Measurements from ENCODE around the gene CAPZA1.
"Not testable (repeated sequence)": the region's sequence is repeated elsewhere in the genome, so short reads cannot be mapped to it uniquely, and the experiment has no call there.

Gene CAPZA1

DNA sequence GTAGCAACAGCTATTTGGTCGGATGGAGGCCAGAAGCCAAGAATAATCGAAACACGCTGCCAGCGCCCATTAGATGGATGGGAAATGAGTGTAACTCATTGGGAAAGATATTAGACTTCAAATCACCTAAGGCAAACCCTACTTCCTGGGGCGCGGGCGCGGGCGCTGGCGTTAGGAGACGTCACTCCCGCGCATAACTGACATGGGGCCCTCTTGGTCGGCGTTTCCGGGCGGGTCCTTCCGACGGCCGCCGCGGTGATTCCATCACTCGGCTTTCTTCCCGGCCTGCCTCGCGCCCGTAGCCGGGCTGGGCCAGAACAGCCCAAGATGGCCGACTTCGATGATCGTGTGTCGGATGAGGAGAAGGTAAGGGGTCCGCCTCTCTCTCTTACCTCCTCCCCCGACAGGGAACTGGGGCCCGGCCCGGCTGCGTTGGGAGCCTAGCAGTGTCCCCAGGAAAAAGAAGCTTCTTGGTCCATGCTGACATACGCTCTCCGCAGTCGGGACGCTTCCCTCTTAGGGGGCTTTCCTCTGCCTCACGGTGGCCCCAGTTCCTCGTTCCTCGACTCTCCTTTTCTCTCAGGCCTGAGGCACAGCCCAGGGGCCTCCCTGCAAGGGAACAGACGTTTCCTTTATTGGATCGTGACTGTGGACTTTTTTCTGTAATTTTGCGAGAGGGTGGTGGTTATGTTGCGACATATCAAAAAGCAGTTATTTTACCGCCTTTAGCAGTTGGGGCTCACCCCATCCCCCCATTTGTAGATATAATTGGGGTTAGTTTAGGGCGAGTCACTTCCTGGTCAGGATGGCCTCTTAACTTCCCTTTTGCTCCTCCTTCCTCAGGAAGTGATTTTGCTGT lies at the start of gene CAPZA1:
TSS of gene CAPZA1 (plus strand) at position 315 of the 859 bp plus-strand sequence. CDS start at position 328, 13 bp downstream.
- peak; percentile 78 to 85 (median 84) for DNase-seq (ENCODE audit: low read depth in 2 of 3, low spot score in 1 of 3)

DNA sequence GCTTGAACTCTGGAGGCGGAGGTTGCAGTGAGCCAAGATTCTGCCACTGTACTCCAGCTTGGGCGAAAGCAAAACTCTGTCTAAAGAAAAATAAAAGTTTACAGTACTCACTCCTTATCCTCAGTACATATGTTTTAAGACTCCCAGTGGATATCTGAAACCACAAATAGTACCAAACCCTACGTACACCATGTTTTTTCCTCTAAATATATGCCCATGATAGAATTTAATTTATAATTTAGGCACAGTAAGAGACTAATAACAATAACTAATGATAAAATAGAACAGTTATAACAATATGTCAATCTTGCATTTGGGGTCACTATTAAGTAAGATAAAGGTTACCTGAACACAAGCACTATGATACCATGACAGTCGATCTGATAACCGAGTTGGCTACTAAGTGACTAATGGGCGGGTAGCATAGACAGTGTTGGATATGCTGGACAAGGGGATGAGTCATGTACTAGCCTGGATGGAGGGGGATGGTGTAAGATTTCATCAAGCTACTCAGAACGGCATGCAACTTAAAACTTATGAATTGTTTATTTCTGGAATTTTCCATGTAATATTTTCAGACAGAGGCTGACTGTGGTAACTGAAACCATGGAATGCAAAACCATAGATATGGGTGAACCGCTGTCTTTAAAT lies 44.4 kb upstream of the CAPZA1 start:
- no peak for DNase-seq (ENCODE audit: low read depth in 2 of 3, low spot score in 1 of 3)

DNA sequence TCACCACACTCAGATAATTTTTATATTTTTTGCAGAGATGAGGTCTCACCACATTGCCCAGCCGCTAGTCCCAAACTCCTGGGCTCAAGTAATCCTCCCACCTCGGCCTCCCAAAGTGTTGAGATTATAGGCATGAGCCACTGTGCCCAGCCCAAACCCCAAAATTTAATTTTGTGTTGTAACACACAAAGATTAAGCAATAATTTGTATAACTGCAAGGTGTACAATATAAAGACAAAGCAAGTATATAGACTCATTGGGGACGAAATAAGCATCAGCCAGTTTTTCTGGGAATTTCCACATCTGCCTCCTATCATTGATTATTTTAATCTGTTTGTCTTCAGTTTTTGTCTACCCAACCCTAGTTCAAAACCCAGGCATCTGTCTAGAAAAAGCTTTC lies 43.4 kb upstream of the CAPZA1 start:
- DNase-seq (ENCODE audit: low read depth in 2 of 3, low spot score in 1 of 3) = no peak

DNA sequence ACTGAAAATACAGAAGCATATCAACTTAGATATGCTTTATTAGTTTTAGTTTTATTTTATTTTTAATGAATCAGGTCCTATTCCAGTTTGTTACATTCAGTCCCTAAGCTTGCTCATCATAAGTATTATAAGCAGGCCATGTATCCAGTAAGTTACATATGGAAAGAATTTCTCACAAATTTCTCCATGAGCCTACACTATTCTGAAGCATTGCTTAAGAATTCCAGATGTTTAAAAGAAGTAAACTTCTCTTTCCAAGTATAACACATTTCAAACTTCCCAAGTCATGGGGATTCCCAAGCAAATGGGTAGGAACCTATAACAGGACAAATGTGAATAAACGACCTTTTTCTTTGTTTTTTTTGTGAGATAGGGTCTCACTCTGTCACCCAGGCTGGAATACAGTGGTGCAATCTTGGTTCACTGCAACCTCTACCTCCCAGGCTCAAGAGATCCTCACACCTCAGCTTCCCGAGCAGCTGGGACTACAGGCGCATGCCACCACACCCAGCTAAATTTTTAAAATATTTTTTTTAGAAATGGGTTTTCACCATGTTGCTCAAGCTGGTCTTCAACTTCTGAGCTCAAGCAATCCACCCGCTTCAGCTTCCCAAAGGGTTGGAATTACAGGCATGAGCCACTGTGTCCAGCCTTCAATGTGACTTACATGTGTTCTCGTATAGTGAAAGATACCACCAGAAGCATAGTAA lies 39.7 kb upstream of the CAPZA1 start:
- DNase-seq (ENCODE audit: low read depth in 2 of 3, low spot score in 1 of 3) = no peak

DNA sequence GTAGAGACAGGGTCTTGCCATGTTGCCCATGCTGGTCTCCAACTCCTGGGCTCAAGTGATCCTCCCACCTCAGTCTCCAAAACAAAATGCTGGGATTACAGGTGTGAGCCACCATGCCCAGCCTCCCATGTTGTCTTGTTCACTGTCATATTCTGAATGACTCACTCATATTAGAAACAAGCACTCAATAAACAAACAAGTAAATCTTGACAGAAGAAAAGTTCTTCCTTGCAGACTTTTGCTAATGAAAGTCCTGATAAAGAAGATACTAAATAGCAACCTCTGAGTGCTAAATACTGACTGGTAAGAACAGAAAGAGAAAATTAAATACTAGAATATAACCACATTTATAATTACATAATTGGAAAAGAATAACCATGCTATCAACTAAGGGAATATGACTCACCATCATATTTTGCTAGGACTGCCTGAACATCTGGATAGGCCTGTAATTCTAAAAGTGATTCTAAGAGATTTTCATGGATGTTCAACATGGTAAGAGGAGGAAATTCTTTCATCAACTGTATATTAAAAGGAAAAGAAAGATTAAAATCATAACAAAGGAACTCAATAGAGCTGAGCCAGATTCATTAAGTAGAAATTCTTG lies 37.9 kb upstream of the CAPZA1 start:
- DNase-seq (ENCODE audit: low read depth in 2 of 3, low spot score in 1 of 3) = no peak

DNA sequence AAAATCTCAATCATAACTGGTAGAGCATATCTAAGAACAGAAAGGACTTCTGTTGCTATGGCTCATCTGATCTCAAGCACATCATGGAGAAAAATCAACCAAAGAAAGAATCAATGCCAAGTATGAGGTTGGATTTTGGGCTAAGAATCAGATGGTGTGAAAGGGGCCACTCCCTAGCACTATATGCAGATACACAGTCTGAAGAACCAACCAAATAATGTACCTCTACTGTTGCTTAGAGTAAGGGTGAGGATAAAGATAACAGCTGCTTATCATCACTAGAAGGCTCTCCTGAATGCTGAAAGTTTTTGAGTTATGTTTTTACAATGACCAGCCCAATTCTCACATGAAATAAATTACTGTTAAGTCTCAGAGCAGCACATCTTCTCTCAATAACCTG lies 36.3 kb upstream of the CAPZA1 start:
- no peak for DNase-seq (ENCODE audit: low read depth in 2 of 3, low spot score in 1 of 3)

DNA sequence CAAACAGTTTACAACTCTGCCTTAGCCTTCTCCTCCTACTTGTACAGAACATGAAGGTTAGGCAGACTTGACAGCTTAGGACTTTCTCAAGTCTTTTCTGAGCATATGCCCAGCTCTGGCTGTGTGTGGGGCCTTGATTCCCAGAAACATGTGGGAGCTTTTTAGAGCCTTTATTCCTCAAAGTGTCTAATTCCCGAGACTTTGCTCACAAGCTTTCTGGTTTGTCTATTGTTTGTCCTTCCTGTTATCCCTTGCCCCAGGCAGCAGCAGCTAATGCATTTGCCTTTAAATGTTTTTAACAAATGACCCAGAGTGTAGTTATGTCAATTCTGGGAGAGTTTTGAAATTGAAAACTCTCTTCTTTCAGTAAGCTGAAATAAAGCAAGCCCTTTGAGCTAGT lies 29.9 kb upstream of the CAPZA1 start:
- DNase-seq (ENCODE audit: low read depth in 2 of 3, low spot score in 1 of 3) = no peak

DNA sequence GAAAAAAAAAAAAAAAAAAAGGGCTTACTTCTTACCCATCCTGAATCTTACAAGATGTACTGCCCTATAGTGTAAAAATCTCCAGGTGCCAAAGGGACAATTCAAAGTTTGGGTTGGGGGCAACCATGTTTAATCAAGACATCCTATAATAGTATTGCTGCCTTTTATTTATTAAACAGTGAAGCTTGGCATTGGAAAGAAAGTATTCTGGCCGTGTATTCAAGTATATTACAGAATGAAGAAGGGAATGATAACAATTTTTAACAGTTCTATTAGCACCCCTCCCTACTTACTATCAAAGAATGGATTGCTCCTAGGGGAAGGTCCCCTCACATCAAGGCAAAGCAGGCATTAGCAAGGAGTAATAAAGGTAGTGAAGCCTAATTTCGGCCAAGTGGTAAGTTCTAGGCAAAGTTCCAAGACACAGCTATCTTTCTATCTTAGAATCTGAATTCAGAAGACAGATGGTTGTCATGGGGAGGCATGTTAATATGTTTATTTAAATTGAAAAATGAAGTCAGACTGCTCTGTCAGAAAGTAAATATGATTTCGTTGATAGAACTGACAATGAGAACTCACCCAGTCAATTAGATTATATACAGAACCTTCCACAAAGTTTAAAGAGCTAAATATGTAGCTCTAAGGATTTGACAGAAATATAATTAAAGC lies 25.3 kb upstream of the CAPZA1 start:
- no peak for DNase-seq (ENCODE audit: low read depth in 2 of 3, low spot score in 1 of 3)

DNA sequence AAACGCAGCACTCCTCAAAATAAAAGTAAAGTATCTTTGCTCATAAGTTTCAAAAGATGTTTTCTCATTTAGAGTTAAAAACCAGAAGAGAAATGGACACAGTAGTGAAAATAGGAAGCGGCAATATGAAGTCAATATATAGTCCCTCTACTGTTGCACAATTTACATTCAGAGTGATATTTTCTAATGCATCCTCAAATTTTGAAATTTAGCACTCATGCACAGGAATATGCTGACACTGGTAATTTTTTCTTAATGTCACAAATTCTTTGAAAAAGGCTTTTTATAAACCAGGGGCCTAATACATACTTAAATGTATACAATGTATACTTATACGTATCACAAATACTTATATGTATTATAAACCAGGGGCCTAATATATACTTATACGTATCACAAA lies 20.2 kb upstream of the CAPZA1 start:
- no peak for DNase-seq (ENCODE audit: low read depth in 2 of 3, low spot score in 1 of 3)

DNA sequence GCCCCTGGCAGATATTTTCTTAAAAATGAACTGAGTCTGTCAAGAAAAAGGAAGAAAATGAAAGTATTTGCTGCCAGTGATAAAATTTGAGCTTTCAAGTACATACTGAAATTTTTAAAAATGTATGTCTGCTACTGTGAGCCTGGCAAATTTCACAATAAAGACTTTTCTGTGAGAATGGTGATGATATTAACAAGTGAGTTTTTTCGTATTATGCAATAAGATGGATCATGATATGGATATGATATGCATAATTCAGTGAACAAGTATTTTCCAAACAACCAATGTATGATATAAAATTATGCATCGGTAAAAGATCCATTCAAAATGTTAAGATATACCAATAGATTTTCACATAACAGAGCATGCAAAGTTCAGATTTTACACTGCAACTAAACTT lies 16.6 kb upstream of the CAPZA1 start:
- no peak for DNase-seq (ENCODE audit: low read depth in 2 of 3, low spot score in 1 of 3)

DNA sequence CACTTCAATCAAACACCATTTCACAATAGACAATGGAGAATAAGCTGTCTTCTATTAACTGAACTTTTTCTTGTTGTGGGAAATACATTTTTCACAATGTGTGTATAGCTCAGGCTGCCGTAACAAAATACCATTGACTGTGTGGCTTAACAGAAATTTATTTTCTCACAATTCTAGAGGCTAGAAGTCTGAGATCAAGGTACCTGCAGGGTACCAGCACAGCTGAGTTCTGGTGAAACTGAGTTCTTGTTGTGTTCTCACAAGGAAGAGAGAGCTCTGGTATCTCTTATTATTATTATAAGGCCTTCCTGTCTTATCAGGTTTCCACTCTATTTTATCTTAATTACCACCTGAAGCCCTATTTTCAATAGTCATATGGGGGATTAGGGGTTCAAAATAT lies 16.1 kb upstream of the CAPZA1 start:
- no peak for DNase-seq (ENCODE audit: low read depth in 2 of 3, low spot score in 1 of 3)

DNA sequence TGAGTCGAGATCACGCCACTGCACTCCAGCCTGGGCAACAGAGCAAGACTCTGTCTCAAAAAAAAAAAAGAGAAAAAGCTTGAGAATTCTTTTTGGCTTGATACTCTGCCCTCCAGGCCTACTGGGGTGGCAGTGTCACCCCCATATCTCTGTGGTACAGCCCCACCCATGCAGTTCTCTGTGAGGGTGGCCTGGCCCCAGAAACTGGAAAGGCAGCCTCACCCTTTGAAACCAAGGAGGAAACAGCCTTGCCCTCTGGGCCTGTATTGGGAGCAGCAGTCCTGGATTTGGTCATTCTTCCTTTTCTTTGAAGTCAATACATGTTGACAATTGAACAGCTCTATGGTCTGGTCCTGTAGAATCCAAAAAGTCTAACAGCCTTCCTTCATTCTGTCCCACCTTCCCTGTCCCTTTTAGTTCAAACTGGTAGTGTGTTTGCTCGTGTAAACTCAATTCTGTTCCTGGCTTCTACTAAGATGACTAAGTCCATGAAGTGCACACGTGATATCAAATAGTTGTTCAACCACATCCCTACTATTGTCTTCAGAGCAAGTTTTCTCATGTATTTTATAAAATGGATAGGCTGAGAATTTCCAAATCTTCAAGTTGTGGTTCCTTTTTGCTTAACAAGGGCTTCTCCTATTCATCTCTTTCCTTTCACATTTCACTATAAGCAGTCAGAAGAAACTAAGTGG lies 13.9 kb upstream of the CAPZA1 start:
- no peak for DNase-seq (ENCODE audit: low read depth in 2 of 3, low spot score in 1 of 3)

DNA sequence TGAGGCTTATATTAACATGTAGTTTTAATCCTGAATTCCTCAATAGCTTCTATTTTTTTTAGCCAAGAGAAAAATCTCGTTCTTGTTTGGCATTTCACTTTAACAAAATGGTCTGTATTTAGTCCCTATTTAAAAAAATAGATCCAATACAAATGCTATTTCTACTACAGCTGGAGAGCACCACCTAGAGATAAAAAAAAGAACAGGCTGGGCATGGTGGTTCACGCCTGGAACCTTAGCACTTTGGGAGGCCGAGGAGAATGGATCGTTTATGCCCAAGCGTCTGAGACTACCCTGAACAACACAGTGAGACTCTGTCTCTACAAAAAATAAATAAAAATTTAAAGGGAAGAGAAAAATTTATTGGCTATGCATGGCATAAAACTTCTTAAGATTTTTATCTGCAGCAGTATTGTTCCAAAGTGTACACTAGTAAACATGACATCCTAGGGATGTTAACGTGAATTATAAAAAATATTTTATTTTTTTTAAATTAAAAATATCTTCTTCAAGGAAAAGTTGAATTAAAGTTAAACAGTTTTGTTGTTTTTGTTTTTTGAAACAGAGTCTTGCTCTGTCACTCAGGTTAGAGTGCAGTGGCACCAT lies 5.1 kb upstream of the CAPZA1 start:
- no peak for DNase-seq (ENCODE audit: low read depth in 2 of 3, low spot score in 1 of 3)

DNA sequence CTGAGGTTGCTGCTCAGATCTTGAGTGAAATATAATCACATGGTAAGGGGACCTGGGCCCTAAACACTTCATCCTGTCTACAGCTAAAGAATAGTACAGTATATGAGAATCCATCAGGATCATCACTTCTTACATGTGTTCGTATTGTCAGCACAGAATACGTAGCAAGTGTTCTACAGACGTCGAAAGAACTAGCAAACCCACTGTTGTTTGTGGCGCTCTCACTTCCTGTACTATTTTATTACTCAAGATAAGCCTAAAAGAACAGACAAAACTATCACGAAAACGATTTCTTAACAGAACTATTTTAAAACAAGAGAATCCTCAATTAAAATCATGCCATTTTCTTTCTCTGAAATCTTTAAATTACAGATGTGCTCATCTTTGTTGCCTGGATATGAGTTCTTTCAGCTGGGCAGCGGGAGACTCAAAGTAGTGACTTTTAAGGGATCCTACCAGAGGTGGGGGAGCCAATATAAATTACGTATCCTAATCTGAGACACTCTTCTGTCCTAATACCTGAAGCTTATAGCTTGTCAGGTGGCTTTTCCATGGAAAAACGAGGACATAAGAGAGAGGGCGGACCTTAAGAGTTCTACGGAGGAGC lies 1.4 kb upstream of the CAPZA1 start:
- peak in 1 of 3 donors; percentile 16 for DNase-seq (ENCODE audit: low read depth in 2 of 3, low spot score in 1 of 3)

DNA sequence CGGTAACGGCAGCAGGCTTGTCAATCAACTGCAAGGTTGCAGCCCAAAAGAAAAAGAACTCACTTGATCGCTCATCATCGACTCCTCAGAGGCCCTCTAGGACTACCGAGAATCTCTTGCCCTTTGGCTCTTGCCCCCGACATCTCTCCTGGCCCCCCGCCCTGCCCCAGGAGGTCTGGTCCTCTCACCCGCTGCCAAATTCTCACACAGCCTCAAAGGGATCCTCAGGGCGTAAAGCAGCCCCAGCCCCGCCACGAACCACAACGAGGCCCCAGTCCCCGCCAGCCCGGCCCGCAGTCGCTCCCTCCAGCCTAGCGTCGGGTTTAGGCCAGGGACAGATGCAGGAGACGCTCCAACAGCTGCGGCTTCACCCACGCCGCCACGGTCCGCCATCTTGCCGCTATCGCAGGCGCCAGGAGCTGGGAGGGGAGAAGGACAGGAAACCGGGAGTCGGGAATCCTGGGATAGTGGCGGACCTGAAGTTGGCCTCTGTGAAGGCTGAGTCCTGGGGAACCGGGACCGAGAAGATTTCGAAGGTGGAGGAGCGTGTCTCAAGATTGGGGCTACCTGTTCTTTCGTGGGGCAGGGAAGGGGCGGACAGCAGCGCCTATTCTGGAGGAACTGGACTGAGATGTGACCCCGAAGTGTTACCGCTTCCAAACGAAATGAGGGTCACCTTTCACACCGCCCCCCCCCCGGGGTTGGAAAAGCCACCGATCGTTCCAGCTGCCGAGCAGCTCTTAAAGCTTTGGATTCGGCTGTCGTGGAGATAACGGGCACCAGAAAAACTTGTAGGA lies 713 bp upstream of the CAPZA1 start, which contains the start of gene ST7L:
TSS of gene ST7L (minus strand) at position 421 of the 797 bp plus-strand sequence. CDS start at position 393, 28 bp downstream.
- peak; percentile 29 to 47 (median 36) for DNase-seq (ENCODE audit: low read depth in 2 of 3, low spot score in 1 of 3)

DNA sequence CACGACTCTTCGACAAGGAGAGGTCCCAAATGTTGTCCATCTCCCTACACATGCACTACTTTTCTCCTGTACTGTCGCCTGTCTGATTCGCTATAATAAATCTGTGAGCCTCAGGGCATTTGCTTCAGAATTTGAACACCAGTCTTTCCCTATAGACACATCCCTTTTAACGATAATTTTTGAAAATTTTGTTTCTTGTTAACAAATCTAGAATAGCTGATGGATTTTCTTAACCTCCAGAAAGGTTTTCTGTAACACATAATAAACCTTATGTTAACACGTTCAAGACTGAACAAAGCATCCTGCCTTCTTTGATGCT lies 704 bp downstream of the CAPZA1 start:
- no peak for DNase-seq (ENCODE audit: low read depth in 2 of 3, low spot score in 1 of 3)

DNA sequence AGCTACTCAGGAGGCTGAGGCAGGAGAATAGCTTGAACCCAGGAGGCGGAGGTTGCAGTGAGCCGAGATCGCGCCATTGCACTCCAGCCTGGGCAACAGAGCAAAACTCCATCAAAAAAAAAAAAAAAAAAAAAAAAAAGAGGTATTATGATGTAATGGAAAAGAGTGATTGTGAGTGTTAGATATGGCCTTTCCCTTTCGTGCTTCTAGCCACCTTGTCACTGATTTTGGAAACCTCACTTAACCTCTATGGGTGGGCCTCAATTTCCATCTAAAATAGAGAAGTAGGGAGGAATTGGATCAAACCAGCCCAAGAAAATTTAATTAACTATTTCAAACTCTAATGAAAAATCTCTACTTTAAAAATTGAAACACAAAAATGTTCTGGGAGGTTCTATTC lies 4.9 kb downstream of the CAPZA1 start:
- not testable (repeated sequence) for DNase-seq (ENCODE audit: low read depth in 2 of 3, low spot score in 1 of 3)

DNA sequence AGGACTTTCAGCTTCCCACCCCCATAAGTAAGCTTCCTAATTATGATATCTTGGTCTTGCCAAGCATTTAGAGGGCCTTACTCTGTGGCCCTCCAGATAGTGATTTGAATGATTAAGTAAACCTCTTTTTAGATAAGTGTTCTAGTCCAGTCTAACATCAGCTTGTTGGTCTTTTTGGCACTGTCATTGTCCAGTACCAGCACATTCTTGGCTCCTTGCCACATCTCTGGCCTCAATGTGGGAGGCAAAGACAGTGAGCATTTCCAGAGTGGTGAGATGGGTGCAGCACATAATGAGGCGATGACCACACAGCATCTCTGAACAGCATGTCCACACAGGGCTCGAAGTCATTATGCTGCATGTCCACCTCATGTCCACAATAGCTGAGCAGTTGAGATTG lies 6.1 kb downstream of the CAPZA1 start:
- no peak for DNase-seq (ENCODE audit: low read depth in 2 of 3, low spot score in 1 of 3)

DNA sequence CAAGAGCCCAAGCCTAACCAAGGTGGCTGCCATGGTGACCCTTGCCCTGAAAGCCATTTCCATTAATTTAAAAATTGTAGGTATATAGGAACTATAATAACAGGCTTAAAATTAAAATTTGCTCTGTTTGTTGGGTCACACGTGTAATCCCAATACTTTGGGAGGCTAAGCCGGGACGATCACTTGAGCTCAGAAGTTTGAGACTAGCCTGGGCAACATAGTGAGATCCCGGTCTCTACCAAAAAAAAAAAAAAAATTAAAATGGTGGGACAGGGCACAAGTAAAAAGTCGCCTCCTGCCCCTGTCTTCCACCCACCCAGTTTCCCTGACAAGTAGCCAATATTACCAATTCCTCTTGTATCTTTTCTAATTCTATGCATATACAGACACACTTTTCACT lies 6.6 kb downstream of the CAPZA1 start:
- no peak for DNase-seq (ENCODE audit: low read depth in 2 of 3, low spot score in 1 of 3)
